GM11168 (cell line): ENCODE measurements around the gene CHRNG.

Source experiments
- in situ Hi-C: fragments of 300-500 bp; cut with MboI; formaldehyde crosslinking; loops from one replicate; pipeline ENCODE4 v1.12.0; 2022; ENCODE audit warnings: low sequenced_read_pairs; ENCODE audit not compliant: unreplicated experiment

Gene CHRNG

DNA sequence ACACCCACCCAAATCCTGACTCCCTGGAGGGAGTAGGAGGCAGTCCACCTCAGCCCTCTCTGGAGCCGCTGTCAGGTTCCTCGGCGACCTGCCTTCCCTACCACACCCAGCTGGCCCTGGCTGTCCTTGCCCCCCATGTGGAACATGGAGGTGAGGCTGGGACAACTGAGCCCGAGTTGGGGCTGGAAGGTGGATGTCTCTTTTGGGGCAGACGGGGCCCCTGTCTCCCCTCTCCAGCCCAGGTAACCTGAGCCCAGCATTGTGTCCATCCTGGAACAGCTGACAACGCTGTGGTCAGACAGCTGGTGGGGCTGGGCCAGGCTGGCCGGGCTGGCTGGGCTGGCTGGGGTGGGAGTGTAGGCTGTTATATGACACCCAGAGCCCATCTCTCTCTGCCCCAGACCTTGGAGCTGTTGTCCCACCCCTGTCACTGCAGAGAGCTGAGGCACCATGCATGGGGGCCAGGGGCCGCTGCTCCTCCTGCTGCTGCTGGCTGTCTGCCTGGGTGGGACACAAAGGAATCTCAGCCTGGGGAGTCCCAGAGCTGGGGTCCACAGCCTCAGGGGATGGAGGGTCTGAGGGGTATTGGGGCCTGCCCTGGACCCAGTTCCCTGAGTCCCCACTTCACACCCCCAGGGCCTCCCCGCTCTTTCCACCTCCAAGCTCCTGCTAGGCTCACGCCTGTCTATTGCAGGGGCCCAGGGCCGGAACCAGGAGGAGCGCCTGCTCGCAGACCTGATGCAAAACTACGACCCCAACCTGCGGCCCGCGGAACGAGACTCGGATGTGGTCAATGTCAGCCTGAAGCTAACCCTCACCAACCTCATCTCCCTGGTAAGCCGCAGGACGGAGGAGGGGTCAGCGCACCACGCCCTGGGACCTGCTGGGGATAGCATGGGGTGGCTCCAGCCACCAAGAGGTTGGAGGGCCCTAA lies at the start of gene CHRNG:
Gene CHRNG, plus strand, starts transcription at position 395 of the 934 bp plus-strand sequence. Its CDS starts 56 bp downstream, at position 451.
- in situ Hi-C loops: no loop called here

DNA sequence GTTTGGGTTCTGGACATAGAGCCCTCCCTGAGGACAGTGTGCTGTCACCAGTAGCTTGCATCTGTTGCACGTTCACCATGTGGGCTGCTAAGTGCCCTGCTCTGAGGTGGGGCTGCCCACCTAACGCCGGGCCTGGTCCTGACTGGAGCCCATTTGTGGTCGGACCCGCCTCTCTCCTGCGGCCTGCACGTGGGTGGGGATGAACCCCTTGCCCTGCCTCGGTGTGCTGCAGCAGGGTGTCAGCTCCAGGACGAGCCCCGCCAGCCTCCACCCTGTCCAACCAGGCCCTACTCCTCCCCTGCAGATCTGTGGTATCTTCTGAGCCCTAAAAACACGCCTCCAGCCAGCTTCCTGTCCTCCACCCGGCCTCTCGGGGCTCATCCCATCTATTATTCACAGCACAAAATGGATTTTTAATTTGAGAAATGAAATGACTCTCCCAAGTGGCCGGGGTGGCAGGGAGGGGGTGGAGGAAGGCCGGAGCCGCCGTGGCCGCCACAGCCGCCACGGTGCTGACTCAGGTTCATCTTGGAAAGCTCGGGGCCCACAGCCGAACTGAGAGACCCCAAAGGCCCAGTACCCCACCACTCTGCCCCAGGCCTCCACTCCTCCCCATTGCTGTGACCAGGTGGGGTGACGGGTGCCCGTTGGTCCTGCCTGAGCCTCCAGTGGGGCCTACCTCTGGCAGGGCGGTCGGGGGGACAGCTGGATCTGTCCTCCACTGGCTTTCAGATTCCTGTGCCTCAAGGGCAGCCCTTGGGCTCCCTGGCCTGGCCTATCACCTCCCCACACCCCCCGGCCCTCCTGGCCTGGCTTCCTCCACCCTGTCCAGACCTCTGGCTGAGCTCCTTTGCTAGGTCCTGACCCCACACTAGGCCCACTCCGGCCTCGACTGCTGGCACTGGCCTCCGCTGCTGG lies 49.0 kb upstream of the CHRNG start:
- in situ Hi-C loops: no loop called here

DNA sequence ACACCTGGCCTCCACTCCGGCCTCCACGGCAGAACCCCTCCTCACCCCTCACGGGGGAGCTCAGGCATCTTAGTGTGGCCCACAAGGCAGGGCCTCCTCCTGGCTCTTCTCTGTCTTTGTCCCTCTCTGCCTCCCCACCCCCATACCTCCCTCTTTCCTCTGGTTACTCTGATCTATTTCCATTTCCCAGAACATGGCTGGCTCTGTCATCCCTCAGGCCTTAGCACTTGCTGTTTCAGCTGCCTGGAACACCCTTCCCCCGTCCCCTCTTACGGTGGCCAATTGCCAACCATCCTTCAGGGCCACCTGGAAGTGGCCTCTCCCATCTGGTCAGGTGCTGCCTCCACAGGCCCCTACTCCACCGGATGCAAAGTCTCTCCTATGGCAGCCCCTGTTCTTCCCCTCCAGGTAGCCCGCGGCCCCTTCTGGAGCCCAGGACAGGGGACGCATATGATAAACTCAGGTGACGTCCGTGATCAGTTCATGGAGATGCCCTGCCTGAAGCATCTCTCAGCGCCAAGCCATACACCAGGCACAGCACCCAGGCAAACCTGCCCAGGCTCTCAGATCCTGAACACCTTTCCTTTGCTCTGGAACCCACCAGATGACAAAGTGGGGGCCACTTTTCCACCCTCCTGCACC lies 48.2 kb upstream of the CHRNG start:
- in situ Hi-C loops: no loop called here

- in situ Hi-C loops: no loop called here
Observed at GRCh38 chr2:232492236-232492848, 47.1 kb upstream of the CHRNG start.

DNA sequence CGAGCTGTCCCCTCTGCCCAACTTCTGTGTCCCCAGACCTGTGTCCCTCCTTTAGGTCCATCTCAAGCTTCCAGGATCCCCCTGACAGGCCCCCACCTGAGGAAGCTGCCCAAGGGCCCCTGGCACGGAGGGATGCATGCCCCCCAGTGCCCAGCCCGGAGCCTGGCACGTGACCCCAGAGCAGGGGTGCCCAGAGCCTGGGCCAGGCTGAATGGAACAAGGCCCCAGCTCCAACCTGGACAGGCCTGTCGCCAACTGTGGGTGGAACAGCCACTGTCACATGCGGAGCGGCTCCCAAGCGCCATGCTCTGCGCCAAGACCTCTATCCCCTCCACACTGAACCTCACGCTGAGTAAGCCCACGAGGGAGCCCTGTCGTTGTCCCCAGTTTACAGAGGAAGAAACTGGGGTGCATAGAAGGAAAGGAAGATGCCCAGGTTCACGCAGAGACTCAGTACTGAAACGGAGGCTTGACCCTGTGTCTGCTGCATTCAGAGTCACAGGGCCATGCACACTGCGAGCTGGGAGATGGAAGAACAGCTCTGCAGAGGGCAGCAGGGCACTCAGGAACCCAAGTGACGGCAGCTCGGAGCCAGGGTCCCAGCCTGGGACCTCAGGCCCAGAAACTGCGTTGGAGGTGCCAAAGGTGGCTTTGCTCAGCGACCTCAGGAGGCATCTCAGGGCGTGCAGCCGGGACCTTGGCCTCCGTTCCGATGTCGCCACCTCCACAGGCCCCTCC lies 46.4 kb upstream of the CHRNG start:
- in situ Hi-C loops: no loop called here

DNA sequence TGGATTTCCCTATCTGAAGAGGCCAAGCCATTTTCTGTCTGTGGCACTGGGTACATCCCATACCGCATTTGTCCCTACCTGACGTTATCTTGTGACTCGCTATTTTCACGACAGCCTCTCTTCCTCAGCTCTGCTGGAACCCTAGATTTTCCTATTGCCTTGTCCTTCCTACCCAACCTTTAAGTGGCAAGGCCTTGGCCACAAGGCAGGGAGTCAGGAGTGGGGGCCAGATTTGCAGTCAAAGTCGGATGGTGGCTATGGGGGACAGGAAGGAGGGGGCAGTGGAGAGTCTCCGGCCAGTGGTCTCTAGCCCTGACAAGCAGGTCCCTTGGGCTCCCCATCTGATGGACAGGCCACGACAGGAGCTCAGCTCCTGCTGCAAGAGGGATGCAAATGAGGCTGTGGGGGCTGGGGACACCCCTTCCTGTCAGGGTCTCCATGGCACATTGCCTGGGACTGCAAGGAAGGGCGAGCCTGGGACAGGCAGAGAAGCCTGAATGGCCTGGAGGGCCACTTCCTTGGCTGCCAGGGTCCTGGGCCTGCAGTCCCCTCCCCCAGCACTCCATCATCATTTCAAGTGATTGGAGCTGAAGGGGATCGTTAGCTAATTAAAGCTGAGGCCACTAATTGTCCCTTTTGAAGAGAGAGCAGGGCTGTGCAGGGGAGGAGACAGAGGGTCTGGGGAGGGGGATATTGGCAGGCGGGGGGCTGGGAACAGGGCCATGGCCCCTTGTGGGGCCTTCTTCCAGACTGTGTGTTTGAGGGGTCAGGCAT lies 45.6 kb upstream of the CHRNG start:
- in situ Hi-C loops: no loop called here

GRCh38 chr2:232494542-232494941 lies 45.0 kb upstream of the CHRNG start:
- in situ Hi-C loops: no loop called here

DNA sequence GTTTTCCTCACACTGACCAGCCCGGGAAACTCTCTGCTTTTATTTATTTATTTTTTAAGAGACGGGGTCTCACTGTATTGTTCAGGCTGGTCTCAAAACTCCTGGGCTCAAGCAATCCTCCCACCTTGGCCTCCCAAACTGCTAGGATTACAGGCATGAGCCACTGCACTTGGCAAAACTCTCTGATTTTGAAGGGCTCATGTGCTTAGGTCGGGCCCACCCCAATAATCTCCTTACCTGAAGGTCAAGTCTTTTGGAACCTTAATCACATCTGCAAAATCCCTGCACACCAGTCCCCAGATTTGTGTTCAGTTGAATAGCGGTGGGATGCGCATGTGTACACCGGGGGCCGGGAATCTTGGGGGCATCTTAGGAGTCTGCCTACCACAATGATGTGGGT lies 44.2 kb upstream of the CHRNG start:
- in situ Hi-C loops: no loop called here

GRCh38 chr2:232496501-232497270 lies 42.8 kb upstream of the CHRNG start:
- in situ Hi-C loops: no loop called here

DNA sequence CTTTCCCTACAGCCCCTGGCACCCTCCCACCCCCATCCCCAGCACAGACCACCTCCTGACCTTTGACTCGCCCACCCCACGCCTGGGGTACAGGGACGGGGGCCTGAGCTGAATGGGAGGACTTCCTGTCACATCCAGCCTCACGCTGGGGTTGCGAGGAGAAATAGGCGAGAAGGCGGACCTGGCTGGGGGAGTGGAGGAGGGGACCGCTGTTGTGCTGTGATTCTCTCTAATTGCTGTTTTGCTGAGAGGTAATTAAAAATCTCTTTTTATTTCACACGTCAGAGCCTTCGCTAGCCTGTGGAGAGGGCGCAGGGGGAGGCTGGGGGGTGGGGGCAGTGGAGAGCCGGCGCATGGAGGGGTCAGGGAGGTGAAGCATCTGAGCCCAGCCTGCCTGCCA lies 42.1 kb upstream of the CHRNG start:
- in situ Hi-C loops: no loop called here

DNA sequence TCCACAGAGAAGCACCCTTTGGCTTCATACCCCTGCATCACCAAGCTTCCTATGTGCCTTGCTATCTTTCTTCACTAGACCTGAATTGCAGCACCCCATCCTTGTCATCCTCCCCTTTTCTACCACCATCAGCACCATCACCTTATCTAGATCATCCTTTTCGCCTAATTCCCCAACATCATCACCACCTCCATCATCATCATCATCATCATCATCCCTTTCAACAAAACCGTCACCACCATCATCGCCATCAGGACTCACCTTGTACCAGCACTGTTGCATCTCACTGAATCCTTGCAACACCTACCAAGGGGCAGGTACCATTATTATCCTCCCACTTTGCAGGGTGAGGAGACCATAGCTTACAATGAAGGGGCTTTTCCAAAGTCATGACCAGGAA lies 41.0 kb upstream of the CHRNG start:
- in situ Hi-C loops: no loop called here

- in situ Hi-C loops: no loop called here
Observed at GRCh38 chr2:232501331-232501771, 38.1 kb upstream of the CHRNG start.

DNA sequence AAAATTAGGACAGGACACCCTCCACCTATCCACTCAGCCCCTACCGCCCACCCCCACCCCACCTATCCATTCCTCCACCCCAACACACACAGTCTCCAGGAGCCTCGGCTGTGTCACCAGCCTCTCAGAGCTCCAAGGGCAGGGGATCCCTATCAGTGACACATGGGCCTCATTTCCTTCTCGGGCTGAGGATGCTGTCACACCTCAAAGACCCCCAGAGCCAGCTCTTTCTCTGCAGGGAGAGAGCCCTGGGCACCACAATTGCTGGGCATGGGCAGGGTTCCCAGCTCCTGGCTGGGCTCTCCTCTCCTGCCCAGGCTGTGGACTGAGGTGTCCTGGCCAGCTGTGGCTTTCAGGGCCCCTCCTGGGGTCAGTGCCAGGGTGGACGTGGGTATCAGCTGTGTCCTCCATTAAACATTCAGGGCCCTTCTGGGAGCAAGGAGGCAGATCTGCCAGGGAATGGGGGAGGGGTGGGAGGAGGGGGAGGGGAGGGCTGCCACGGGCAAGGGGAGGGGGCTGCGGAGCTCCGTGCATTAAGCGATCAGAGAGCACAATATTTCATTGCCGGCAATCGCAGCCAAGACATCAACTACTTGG lies 37.6 kb upstream of the CHRNG start:
- in situ Hi-C loops: no loop called here

- in situ Hi-C loops: no loop called here
Observed at GRCh38 chr2:232502511-232502910, 37.0 kb upstream of the CHRNG start.

DNA sequence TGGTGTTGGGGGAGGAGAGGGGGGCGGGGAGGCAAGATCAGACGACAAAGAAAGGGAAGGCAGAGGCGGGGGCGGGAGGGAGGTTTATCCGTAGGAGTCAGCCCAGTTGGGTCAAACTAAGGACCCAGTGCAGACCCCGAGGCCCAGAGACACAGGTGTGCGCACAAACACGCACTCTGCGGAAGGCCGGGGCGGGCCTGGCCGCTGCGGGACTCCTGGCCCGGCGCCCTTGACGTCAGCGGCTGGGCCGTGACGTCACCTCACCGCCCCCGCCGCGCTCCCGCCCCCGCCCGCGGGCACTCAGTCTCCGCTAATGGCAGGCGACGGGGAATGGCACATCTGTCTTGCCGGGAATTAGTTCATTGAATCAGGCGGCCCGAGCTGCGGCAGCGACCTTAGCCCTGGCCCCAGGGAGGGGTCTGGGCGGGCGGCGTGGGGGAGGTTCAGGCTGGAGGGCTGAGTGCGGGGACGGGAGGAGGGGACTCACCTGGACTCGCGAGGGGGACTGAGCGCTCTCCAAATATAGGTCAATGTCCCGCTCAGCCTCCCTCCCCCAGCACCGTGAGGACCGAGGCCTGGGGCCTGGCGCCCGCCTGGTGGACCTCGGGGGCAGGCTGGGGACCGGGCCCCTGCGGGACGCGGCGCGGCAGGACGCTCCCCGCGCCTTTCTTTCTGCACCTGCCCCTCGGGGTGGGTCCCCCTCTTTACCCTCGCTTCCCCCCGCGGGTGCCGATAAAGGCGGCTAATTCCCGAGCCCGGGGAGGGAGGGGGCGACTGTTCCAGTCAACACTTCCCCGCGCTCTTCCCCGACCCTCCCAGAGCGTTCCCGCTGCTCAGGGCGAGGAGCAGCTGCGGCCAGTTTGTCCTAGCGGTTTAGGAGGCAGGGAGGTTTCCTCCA lies 36.3 kb upstream of the CHRNG start:
- in situ Hi-C loops: no loop called here

DNA sequence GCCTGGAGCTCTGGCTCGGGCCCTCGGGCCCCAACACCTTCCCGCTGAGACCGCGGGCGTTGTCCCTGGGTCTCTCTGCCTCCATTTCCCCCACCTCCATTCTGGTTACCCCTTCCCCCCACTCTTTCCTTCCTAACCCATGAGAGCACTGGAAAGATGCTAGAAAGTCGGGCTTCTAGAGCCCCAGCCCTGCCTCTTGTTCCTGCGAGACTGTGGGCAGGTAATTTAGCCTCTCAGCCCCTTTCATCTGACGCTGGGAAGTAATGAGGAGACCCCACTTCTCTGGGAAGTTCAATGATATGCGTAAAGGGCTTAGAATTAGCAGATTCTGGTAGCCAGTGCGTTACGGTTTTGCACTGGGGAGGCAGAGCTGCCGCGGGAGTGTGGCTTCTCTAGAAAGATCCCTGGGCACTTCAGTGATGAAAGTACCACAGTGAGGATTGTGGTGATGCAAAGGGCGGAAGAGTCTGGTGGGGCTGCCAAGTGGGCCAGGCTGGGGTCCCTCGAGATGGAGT lies 35.6 kb upstream of the CHRNG start:
- in situ Hi-C loops: no loop called here
